Hematopoietic multipotent progenitor cell (in vitro differentiated cells): Measurements from ENCODE around the gene PLEKHA7. TPM values are rescaled to one million over a fixed set of nuclear protein-coding genes. Genes with fewer than 3 reads are reported as not detected.

Source experiments
- DNase-seq, 3 donors: peaks; one replicate each; pipeline ENCODE4 v3.0.0-alpha.2; 2011 to 2015; ENCODE audit warnings: low read depth in 2 of 3, low spot score in 2 of 3
- total RNA-seq: library from RNA; depleted of rRNA; stranded (reverse); fragments of >200 nt; gene quantifications from one replicate; pipeline ENCODE4 v1.2.3, GENCODE V29; 2012

Gene PLEKHA7
- total RNA-seq, 1 donor: 2.7 TPM

DNA sequence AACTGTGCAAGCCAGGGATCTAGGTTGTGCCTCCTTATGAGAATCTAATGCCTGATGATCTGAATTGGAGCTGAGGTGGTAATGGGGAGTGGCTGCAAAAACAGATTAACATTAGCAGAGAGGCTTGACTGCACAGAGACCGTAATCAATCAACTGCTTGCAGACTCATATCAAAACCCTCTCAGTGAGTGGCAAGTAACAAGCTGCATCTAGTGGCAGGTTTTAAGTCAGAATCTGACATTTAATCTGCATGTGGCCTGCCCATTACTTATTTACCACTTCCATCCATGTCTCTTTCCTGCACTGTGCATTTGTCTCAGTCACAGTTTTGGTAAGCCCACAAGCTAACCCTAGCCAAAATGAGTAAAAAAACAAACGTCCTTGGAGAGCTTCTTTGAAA is 264.5 kb downstream of the PLEKHA7 start:
- DNase-seq: no peak

DNA sequence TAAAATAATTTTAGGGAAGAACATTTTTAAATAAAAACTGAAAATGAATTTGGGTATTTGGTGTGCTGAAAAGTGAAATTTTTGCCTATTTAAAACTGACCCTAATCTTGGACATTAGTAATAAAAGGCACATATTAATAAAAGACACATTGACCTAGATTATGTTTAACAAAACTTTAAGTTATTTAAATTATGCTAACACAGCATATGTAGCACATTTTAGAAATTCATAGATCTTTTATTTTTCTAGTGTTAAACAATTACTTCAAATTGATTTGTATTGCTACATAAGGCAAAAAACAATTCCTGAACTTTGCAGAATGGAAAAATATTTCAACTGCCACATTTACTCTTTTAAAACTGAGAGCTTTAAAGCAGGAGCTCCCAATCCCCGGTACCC is 265.1 kb downstream of the PLEKHA7 start:
- no peak for DNase-seq

DNA sequence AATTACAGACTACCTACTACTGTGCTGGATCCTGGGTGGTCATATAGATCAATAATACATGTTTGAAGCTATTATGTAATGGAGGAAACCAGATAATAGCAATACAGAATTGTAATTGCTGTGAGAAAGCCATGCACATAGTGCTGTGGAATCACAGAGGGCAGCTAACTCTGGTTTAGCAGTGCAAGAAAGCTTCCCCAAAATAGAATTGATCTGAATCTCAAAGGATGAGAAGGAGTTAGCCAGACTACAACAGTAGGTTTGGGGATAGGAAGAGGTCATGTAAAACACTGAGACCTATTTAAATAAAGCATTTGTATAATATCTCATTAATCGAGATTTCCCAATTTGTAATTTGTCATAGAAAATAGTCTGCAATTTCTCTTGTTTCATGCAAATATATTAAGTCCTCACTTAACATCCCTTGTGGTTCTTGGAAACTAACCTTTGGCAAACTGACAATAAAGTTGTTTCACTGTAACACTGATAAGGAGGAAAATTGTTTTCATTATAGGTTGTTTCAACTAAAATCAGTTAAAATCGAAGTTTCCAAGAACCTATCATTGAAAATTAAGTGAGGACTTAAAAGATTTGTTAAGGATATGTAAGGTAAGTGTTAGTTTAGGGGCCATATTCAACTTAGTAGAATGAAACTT is 268.1 kb downstream of the PLEKHA7 start:
- no peak for DNase-seq

DNA sequence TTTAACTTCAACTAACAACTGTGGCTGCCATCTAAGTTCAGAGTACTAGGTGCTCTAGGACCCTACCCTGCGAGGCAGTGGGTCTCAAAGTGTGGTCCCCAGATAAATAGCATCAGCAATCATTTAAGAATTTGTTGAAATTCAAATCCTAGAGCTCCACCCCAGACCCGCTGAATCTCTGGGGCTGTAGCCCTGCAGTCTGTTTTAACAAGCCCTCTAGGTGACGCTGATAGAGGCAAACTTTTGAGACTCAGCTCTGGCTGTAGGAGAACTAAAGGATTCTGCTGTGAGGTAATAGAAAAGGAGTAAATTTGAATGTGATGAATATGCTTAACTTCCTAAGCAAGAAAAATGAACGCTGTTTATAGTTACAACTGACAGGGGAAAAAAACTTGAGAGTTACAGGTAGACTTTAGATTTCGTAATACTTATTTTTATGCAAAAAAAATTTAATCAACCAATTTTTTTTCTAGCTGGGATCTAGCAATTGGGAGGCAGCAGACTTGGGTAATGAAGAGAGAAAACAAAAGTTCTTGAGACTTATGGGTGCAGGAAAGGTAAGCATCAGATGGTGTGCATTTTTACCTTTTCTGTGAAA is 270.0 kb downstream of the PLEKHA7 start:
- no peak for DNase-seq

DNA sequence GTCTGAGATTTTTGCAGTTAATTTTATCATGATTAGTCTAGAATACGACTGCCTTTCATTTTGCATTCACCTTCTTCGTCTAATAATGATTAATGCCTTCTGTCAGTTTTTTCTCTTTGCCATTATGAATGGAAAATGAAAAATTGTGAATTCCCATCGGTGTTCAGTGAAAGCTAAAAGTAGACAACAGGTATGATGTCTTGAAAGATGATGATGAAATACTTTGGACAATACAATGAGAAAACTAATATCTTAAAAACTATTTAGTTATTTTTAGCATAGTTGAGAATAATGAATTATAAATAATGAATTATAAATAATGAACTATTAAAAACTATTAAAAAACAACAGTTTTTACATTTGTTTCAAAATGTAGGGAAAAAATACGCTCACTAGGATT is 270.7 kb downstream of the PLEKHA7 start:
- no peak for DNase-seq

DNA sequence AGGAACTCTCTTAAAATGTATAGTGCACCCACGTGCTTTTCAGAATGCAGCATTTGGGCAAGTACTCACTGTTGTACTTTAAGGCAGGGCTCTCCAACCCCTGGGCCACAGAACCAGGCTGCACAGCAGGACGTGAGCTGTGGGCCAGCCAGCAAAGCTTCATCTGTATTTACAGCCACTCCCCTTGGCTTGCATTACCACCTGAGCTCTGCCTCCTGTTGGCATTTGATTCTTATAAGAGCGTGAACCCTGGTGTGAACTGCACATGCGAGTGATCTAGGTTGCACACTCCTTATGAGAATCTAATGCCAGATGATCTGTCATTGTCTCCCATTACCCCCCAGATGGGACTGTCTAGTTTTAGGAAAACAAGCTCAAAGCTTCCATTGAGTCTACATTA is 272.7 kb downstream of the PLEKHA7 start:
- DNase-seq: no peak

DNA sequence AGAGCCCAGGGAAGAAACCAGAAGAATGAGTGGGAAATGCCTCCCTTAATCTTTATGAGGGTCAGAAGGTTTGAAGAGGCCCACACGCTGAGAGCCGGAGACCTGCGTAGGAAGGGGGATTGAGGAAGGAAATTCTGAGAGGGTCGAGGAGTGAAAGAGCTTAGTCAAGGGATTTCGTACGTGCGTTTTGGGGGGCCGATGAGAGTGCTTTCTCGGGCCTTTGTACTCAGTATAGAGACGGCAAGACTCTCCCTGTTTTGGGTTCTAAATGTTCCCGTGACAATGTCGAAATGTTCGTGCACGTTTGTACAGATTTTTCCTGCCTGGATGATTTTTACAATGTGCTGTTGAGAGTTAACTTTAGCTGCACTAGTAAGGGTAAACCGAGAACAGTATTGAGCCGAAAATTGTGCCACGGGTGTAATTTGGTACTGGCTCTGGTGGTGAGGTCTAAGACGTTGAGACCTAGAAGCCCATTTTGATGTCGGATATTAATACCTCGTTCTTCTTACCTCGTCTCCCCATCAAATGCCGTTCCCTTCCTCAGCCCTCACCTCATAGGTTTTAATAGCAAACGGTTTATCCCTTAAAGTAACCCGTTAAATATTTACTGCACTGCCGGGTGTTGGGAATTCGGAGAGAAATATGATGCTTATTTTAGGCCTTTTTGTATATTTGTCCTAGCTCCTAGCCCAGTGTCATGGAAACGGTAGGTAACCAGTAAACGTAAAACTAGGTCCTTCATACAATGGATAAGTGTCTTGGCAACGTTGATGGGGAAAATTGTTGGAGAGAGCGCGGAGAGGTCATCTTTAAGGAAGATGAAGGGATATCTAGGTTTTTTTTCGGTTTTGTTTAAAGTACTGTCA is 275.0 kb downstream of the PLEKHA7 start:
- DNase-seq: peak in 1 of 3 donors; percentile 31

DNA sequence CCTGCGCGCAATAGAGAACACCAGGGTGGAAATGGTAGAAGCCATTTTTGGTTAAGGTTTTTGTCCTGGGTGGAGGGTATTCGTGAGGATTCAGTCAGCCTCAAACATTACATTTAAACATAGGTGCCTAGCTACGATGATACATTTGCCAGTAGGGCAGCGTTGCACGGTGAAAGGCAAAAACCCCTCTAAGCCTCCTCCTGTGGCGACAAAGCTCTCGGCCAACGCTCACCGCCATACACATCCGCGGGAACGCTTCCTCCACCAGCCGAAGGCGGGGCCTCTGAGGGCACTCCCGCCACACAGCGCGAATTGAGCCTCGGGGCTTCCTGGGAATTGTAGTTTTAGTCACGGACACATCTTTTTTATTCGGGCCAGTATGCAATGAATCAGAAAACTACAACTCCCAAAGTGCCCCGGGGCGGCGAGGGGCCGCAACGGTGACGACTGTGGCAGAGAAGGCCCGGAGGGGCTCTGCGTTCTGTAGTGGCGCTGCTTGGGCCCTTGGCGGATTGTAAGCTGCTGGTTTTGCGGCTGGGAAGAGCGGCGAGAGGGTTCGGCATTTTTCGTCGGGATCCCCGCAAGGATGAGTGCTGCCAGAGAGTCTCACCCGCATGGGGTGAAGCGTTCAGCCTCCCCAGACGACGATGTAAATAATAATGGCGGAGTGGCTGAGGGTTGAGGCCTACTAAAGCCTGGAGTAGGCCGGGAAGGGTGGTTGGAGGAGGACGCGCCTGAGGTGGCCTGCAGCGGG is 275.8 kb downstream of the PLEKHA7 start, which contains the start of gene C11orf58:
Gene C11orf58 (plus strand): TSS at position 455 of the 754 bp plus-strand sequence. CDS start 132 bp downstream, at position 587.
- DNase-seq: peak; percentile 83 to 98 (median 97)

DNA sequence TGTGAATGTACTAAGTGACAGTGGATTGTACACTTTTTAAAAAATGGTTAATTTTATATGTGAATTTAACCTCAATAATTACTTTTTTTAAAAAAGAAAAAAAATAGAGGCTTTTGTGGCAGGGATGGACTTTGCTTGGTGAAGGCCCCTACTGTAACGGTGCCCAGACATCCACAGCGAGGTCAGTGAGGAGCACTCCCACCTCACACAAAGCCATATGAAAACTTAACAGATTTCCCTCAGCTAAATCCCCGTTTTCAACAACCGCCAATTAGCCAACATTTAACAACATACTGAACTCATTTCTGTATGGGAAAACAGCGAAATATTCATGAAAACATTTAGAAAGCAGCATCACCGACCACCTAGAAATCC is 276.4 kb downstream of the PLEKHA7 start:
- no peak for DNase-seq

Other genes with a start within 250 kb of the PLEKHA7 start
- gene RPS13, start 63.3 kb upstream of the PLEKHA7 start, total RNA-seq: 1,640 TPM
- gene PIK3C2A, start 193.6 kb upstream of the PLEKHA7 start, total RNA-seq: 9.4 TPM